Keratinocyte (primary cell): ENCODE results near the gene PIWIL1. TPM values are rescaled to one million over a fixed set of nuclear protein-coding genes. Genes with fewer than 3 reads are reported as not detected.

Experiments used
- DNase-seq: peaks from one replicate; pipeline ENCODE4 v3.0.0-alpha.2; 2011; ENCODE audit warnings: low read depth, missing footprints, low spot score
- FAIRE-seq: peaks from 2 replicates; lab custom pipeline; 2011; peaks lifted over from hg19 to GRCh38; lab: Jason Lieb, UNC
- H2AFZ ChIP-seq: 2 replicates; pipeline ENCODE4 v1.6.0; 2012; ENCODE audit warnings: low read length, control low read depth, inconsistent platforms; ENCODE audit not compliant: control insufficient read depth
- H3K27ac ChIP-seq: 2 replicates; pipeline ENCODE4 v1.5.1; 2011; ENCODE audit warnings: low read length; ENCODE audit not compliant: control insufficient read depth, insufficient read depth
- H3K27me3 ChIP-seq: 3 replicates; pipeline ENCODE4 v1.6.0; 2011; ENCODE audit warnings: low read length; ENCODE audit not compliant: control insufficient read depth, insufficient read depth; ENCODE audit errors: extremely low read depth
- H3K36me3 ChIP-seq, 2 experiments: 2 replicates in 1 of 2; 3 replicates in 1 of 2; pipeline ENCODE4 v1.5.1; 2011; ENCODE audit warnings: low read length in 2 of 2, mild to moderate bottlenecking in 1 of 2; ENCODE audit not compliant: control insufficient read depth in 2 of 2, insufficient read depth in 2 of 2; ENCODE audit errors: extremely low read depth in 1 of 2
- H3K4me1 ChIP-seq: 3 replicates; pipeline ENCODE4 v1.5.1; 2011; ENCODE audit warnings: low read length; ENCODE audit not compliant: control insufficient read depth, insufficient read depth; ENCODE audit errors: extremely low read depth
- H3K4me2 ChIP-seq: 3 replicates; pipeline ENCODE4 v1.6.0; 2011; ENCODE audit warnings: low read depth, low read length; ENCODE audit not compliant: control insufficient read depth, insufficient read depth; ENCODE audit errors: extremely low read depth
- H3K4me3 ChIP-seq, 3 experiments: fragments of 200-600 bp in 1 of 3; sonication (generic) in 1 of 3; 2 replicates in 2 of 3; 3 replicates in 1 of 3; pipeline ENCODE4 v1.5.1; 2011 to 2016; ENCODE audit warnings: low read length in 3 of 3, mild to moderate bottlenecking in 3 of 3, control low read depth in 2 of 3, inconsistent platforms in 1 of 3, low read depth in 1 of 3, mixed read lengths in 1 of 3, mixed run types in 1 of 3, moderate library complexity in 1 of 3; ENCODE audit not compliant: control insufficient read depth in 2 of 3, insufficient read depth in 2 of 3; ENCODE audit errors: extremely low read depth in 1 of 3
- H3K79me2 ChIP-seq: 2 replicates; pipeline ENCODE4 v1.6.0; 2012; ENCODE audit warnings: low read length; ENCODE audit not compliant: control insufficient read depth, insufficient read depth
- H3K9ac ChIP-seq: 3 replicates; pipeline ENCODE4 v1.6.0; 2011; ENCODE audit warnings: low read length; ENCODE audit not compliant: control insufficient read depth, insufficient read depth; ENCODE audit errors: extremely low read depth
- H3K9me1 ChIP-seq: 3 replicates; pipeline ENCODE4 v1.6.0; 2011; ENCODE audit warnings: low read length; ENCODE audit not compliant: control insufficient read depth, insufficient read depth; ENCODE audit errors: extremely low read depth
- H3K9me3 ChIP-seq: 2 replicates; pipeline ENCODE4 v1.5.1; 2012; ENCODE audit warnings: low read depth, low read length; ENCODE audit not compliant: control insufficient read depth
- H4K20me1 ChIP-seq: 3 replicates; pipeline ENCODE4 v1.6.0; 2011; ENCODE audit warnings: low read length; ENCODE audit not compliant: control insufficient read depth, insufficient read depth; ENCODE audit errors: extremely low read depth
- CTCF ChIP-seq, 3 experiments: IDR thresholded peaks in 1 of 3; conservative IDR thresholded peaks in 1 of 3; optimal IDR thresholded peaks in 1 of 3; 2 replicates in 2 of 3; 3 replicates in 1 of 3; pipeline versions ENCODE3 to v1.5.1; 2011; ENCODE audit warnings: low read length in 3 of 3, mild to moderate bottlenecking in 3 of 3, moderate library complexity in 2 of 3, control low read depth in 1 of 3, inconsistent platforms in 1 of 3; ENCODE audit not compliant: insufficient read depth in 2 of 3; ENCODE audit errors: extremely low read depth in 1 of 3
- EZH2 ChIP-seq: IDR thresholded peaks from one replicate; pipeline ENCODE4 v1.6.1; 2012; ENCODE audit warnings: inconsistent platforms, mild to moderate bottlenecking, low read length, moderate library complexity
- dilution Hi-C: fragments of 300-500 bp; cut with MboI; formaldehyde crosslinking; loops from one replicate; pipeline ENCODE4 v1.7.0; 2020; ENCODE audit warnings: low sequenced_read_pairs; ENCODE audit not compliant: extremely low pct_ligation_motif_present
- polyA plus RNA-seq, 5 experiments: library from polyadenylated mRNA; depleted of rRNA in 3 of 5; stranded (reverse) in 3 of 5; stranded (forward) in 1 of 5; unstranded in 1 of 5; fragments of >200 nt; gene quantifications; 1 replicate in 1 of 5; 2 replicates in 3 of 5; 3 replicates in 1 of 5; pipeline versions ENCODE4 v1.2.1 to v1.2.3, GENCODE V29; 2011 to 2012; ENCODE audit warnings: missing spikeins in 2 of 5, low read depth in 1 of 5, low replicate concordance in 1 of 5

The PIWIL1 gene
- polyA plus RNA-seq, 1 donor (not counting 4 experiments of a cell fraction or from before 2014, with no cell fraction given), result 0.13 TPM

GRCh38 chr12:130367003-130367402, 29.3 kb downstream of the PIWIL1 start:
- Histone ChIP-seq H3K4me1 (no peaks in the 10 kb centered on the region), H3K4me2 (no peak overlapping the region), H3K79me2 (no peaks in the 10 kb centered on the region), H3K9me3 (no peaks in the 10 kb centered on the region), H3K9me1 (no peaks in the 10 kb centered on the region), H2AFZ (no peak overlapping the region), H3K36me3 (no peaks in the 10 kb centered on the region), H3K27me3 (peaks cover 8% of the 10 kb centered on the region), H3K9ac (no peak overlapping the region), H3K27ac (no peak overlapping the region), H4K20me1 (no peaks in the 10 kb centered on the region), H3K4me3 (no peak overlapping the region)
- TF ChIP-seq EZH2 (no peak), CTCF (optimal IDR thresholded peaks at IDR 0.05 in 1 of 3, IDR thresholded peaks at IDR 0.05 in 1 of 3, conservative IDR thresholded peaks at IDR 0.05 in 1 of 3; ENCODE audit: extremely low read depth in 1 of 3, insufficient read depth in 2 of 3, low read length in 3 of 3) (no peak)
- no peak for DNase-seq
- dilution Hi-C loops, result no loop called here
- FAIRE-seq, result no peak

GRCh38 chr12:130367523-130367922, 29.8 kb downstream of the PIWIL1 start:
- Histone ChIP-seq H3K36me3 (no peaks in the 10 kb centered on the region), H3K4me2 (no peak overlapping the region), H3K27me3 (peaks cover 8% of the 10 kb centered on the region), H3K4me3 (no peak overlapping the region), H4K20me1 (no peaks in the 10 kb centered on the region), H3K27ac (no peak overlapping the region), H3K79me2 (no peaks in the 10 kb centered on the region), H3K9ac (no peak overlapping the region), H2AFZ (no peak overlapping the region), H3K9me3 (no peaks in the 10 kb centered on the region), H3K9me1 (no peaks in the 10 kb centered on the region), H3K4me1 (no peaks in the 10 kb centered on the region)
- DNase-seq, result no peak
- no peak for TF ChIP-seq CTCF (optimal IDR thresholded peaks at IDR 0.05 in 1 of 3, IDR thresholded peaks at IDR 0.05 in 1 of 3, conservative IDR thresholded peaks at IDR 0.05 in 1 of 3; ENCODE audit: extremely low read depth in 1 of 3, insufficient read depth in 2 of 3, low read length in 3 of 3)
- no peak for TF ChIP-seq EZH2
- FAIRE-seq, result no peak
- dilution Hi-C loops, result no loop called here
